NCI-H526 treated with DMSO at 0.1 percent for 48 hours (cell line): Measurements from ENCODE around the gene GSS.

ENCODE experiments used
- DNase-seq: peaks from one replicate; lab custom pipeline; 2025; lab: John Stamatoyannopoulos, UW

Gene GSS

GRCh38 chr20:34955231-34956040 lies at the start of gene GSS, which contains the start of gene MYH7B:
TSS of gene GSS (minus strand) at chr20:34955806. CDS start at chr20:34951852, 3,954 bp downstream.
TSS of gene MYH7B (plus strand) at chr20:34955868. CDS start at chr20:34978006, 22,138 bp downstream.
- peak; percentile 92 for DNase-seq

- DNase-seq: no peak
Observed at GRCh38 chr20:35004749-35005462, 49.3 kb upstream of the GSS start.

- no peak for DNase-seq
Observed at GRCh38 chr20:35004051-35004725, 48.6 kb upstream of the GSS start.

GRCh38 chr20:35003211-35004031 lies 47.8 kb upstream of the GSS start:
- DNase-seq: no peak

- DNase-seq: no peak
Observed at GRCh38 chr20:35002426-35003210, 47.0 kb upstream of the GSS start.

GRCh38 chr20:35001596-35002362 lies 46.2 kb upstream of the GSS start:
- DNase-seq: no peak

- no peak for DNase-seq
Observed at GRCh38 chr20:35000922-35001595, 45.5 kb upstream of the GSS start.

GRCh38 chr20:35000311-35000921 lies 44.8 kb upstream of the GSS start:
- peak; percentile 17 for DNase-seq

GRCh38 chr20:34999782-35000181 lies 44.2 kb upstream of the GSS start:
- no peak for DNase-seq

GRCh38 chr20:34999021-34999451 lies 43.4 kb upstream of the GSS start:
- no peak for DNase-seq

- no peak for DNase-seq
Observed at GRCh38 chr20:34998331-34998950, 42.8 kb upstream of the GSS start.

GRCh38 chr20:34997774-34998173 lies 42.2 kb upstream of the GSS start:
- no peak for DNase-seq

GRCh38 chr20:34997131-34997561 lies 41.5 kb upstream of the GSS start:
- no peak for DNase-seq

GRCh38 chr20:34996243-34997028 lies 40.8 kb upstream of the GSS start:
- DNase-seq: no peak

GRCh38 chr20:34995696-34996095 lies 40.1 kb upstream of the GSS start:
- DNase-seq: no peak

- DNase-seq: no peak
Observed at GRCh38 chr20:34995192-34995591, 39.6 kb upstream of the GSS start.

- no peak for DNase-seq
Observed at GRCh38 chr20:34994509-34995131, 39.0 kb upstream of the GSS start.
